MM.1S (cell line): ENCODE results near the gene FCAR.
"Not testable (repeated sequence)": the region's sequence is repeated elsewhere in the genome, so short reads cannot be mapped to it uniquely, and the experiment has no call there.

Source experiments
- DNase-seq: peaks from one replicate; pipeline ENCODE4 v3.0.0-alpha.2; 2015
- H2AFZ ChIP-seq: fragments of 300-600 bp; sonication (generic); 2 replicates; pipeline ENCODE4 v1.6.0; 2016; ENCODE audit warnings: antibody characterized with exemption, low read length
- H3F3A ChIP-seq: fragments of 300-600 bp; sonication (generic); 2 replicates; pipeline ENCODE4 v1.6.1; 2016; ENCODE audit warnings: mild to moderate bottlenecking, antibody characterized with exemption, low read length, moderate library complexity, mixed read lengths; ENCODE audit not compliant: insufficient read depth
- H3K27ac ChIP-seq: fragments of 300-600 bp; sonication (generic); 2 replicates; pipeline ENCODE4 v1.5.1; 2016; ENCODE audit warnings: mild to moderate bottlenecking, low read length
- H3K27me3 ChIP-seq: fragments of 300-600 bp; sonication (generic); replicated peaks from 2 replicates; pipeline ENCODE4 v1.6.0; 2016; ENCODE audit warnings: low read length; ENCODE audit not compliant: insufficient read depth
- H3K36me3 ChIP-seq: fragments of 300-600 bp; sonication (generic); replicated peaks from 2 replicates; pipeline ENCODE4 v1.6.1; 2016; ENCODE audit warnings: mild to moderate bottlenecking, low read length, mixed read lengths; ENCODE audit not compliant: insufficient read depth
- H3K4me1 ChIP-seq: fragments of 300-600 bp; sonication (generic); 2 replicates; pipeline ENCODE4 v1.6.1; 2016; ENCODE audit warnings: low read length, mixed read lengths
- H3K4me2 ChIP-seq: fragments of 300-600 bp; sonication (generic); 2 replicates; pipeline ENCODE4 v1.6.0; 2016; ENCODE audit warnings: low read depth, low read length
- H3K4me3 ChIP-seq: fragments of 300-600 bp; sonication (generic); 2 replicates; pipeline ENCODE4 v1.5.1; 2016; ENCODE audit warnings: low read length, mixed read lengths
- H3K79me2 ChIP-seq: fragments of 300-600 bp; sonication (generic); 2 replicates; pipeline ENCODE4 v1.6.1; 2016; ENCODE audit warnings: mixed run types, low read length, mixed read lengths
- H3K9ac ChIP-seq: fragments of 300-600 bp; sonication (generic); 2 replicates; pipeline ENCODE4 v1.6.1; 2016; ENCODE audit warnings: low read length, mixed read lengths
- H3K9me2 ChIP-seq: fragments of 300-600 bp; sonication (generic); replicated peaks from 2 replicates; pipeline ENCODE4 v1.6.1; 2016; ENCODE audit warnings: mild to moderate bottlenecking, low read length, mixed read lengths; ENCODE audit not compliant: insufficient read depth
- H3K9me3 ChIP-seq: fragments of 300-600 bp; sonication (generic); replicated peaks from 2 replicates; pipeline ENCODE4 v1.6.1; 2016; ENCODE audit warnings: mild to moderate bottlenecking, low read length, mixed read lengths; ENCODE audit not compliant: insufficient read depth
- H4K20me1 ChIP-seq: fragments of 300-600 bp; sonication (generic); 2 replicates; pipeline ENCODE4 v1.6.1; 2016; ENCODE audit warnings: mild to moderate bottlenecking, low read length, moderate library complexity, mixed read lengths; ENCODE audit not compliant: insufficient read depth
- EZH2 ChIP-seq: fragments of 300-600 bp; sonication (generic); optimal IDR thresholded peaks from 2 replicates; pipeline ENCODE3; 2017; ENCODE audit warnings: low read depth, mild to moderate bottlenecking, antibody characterized with exemption, low read length, mixed read lengths

The FCAR gene

GRCh38 chr19:54873990-54874389, at the start of gene FCAR:
FCAR (plus strand) TSS chr19:54874235; CDS start chr19:54874290, 55 bp downstream.
- TF ChIP-seq EZH2 = no peak
- Histone ChIP-seq H3K9me2 (no peaks in the 10 kb centered on the region), H3K27me3 (peaks cover 87% of the 10 kb centered on the region), H4K20me1 (no peaks in the 10 kb centered on the region), H3K4me3 (no peak within 1 kb of the TSS), H3K9ac (no peak within 1 kb of the TSS), H3K9me3 (no peaks in the 10 kb centered on the region), H3F3A (no peaks in the 10 kb centered on the region), H3K4me2 (no peak within 1 kb of the TSS), H2AFZ (no peak within 1 kb of the TSS), H3K79me2 (no peaks in the 10 kb centered on the region), H3K27ac (no peak within 1 kb of the TSS), H3K36me3 (no peaks in the 10 kb centered on the region), H3K4me1 (no peaks in the 10 kb centered on the region)
- DNase-seq = no peak

DNA sequence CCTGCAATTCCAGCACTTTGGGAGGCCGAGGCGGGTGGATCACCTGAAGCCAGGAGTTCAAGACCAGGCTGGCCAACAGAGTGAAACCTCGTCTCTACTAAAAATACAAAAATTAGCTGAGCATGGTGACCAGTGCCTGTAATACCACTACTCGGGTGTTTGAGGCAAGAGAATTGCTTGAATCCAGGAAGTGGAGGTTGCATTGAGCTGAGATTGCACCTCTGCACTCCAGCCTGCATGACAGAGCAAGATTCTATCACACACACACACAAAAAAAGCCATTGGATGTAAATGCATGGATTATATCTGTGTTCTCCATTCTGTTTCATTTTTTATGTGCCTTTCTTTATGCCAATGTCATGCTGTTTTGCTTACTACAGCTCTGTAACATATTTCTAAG, 49.6 kb upstream of the FCAR start:
- H3K9ac ChIP-seq, H3K4me2 ChIP-seq, H3F3A ChIP-seq, H3K4me1 ChIP-seq, H3K27ac ChIP-seq, H3K79me2 ChIP-seq, H3K27me3 ChIP-seq, H2AFZ ChIP-seq, H3K9me2 ChIP-seq, H3K4me3 ChIP-seq, H4K20me1 ChIP-seq, DNase-seq, H3K36me3 ChIP-seq, H3K9me3 ChIP-seq: not testable (repeated sequence)

- H3K27me3 ChIP-seq, H3K36me3 ChIP-seq, H3K4me3 ChIP-seq, DNase-seq, H4K20me1 ChIP-seq, H3K27ac ChIP-seq, H3K9me2 ChIP-seq, H3K4me2 ChIP-seq, H2AFZ ChIP-seq, H3K4me1 ChIP-seq, H3K9ac ChIP-seq, H3K9me3 ChIP-seq, H3K79me2 ChIP-seq, H3F3A ChIP-seq: not testable (repeated sequence)
Measured at GRCh38 chr19:54825326-54825725, 48.7 kb upstream of the FCAR start.

- H3K27ac ChIP-seq, H3K4me2 ChIP-seq, H3K27me3 ChIP-seq, H3K9ac ChIP-seq, H3F3A ChIP-seq, H3K9me3 ChIP-seq, H4K20me1 ChIP-seq, H3K9me2 ChIP-seq, H3K4me3 ChIP-seq, H2AFZ ChIP-seq, H3K36me3 ChIP-seq, DNase-seq, H3K4me1 ChIP-seq, H3K79me2 ChIP-seq: not testable (repeated sequence)
Measured at GRCh38 chr19:54828064-54828463, 46.0 kb upstream of the FCAR start.

DNA sequence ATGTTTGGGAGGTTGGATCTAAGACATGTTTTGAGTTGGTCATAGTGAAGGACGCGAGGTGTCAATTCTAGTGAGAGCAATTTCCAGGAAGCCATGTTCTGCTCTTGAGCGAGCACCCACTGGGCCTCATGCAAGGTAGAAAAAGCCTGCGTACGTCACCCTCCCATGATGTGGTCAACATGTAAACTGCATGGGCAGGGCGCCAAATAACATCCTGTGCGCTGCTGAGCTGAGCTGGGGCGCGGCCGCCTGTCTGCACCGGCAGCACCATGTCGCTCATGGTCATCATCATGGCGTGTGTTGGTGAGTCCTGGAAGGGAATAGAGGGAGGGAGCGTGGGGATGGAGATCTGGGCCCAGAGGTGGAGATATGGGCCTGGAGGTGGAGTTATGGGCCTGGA, 41.5 kb upstream of the FCAR start, which contains the start of gene KIR2DS4:
TSS of gene KIR2DS4 (plus strand) at position 181 of the 400 bp plus-strand sequence.
- H3K4me1 ChIP-seq, DNase-seq, H3K79me2 ChIP-seq, H3K4me3 ChIP-seq, H3K27me3 ChIP-seq, H3K9me3 ChIP-seq, H3K9me2 ChIP-seq, H3K36me3 ChIP-seq, H3F3A ChIP-seq, H4K20me1 ChIP-seq, H2AFZ ChIP-seq, H3K4me2 ChIP-seq, H3K27ac ChIP-seq, H3K9ac ChIP-seq: not testable (repeated sequence)

DNA sequence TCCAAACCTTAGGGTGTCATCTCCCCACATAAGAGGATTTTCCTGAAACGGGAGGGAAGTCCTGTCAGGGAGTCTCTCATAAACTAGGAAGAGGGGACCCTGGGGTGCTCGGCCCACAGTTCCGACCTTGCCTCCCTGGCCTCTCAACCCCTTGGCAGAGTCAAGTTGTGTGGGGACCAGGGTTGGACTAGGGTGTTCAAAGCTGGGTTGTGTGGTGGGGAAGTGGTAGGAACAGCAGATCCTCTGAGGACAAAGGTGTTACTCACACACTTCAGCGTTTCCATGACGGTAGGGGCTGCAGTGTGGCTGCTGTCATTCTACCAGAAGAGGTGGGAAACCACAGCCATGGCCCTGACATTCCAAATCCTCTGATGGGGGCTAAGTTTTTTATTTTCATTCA, 38.9 kb upstream of the FCAR start:
- DNase-seq, H3K4me2 ChIP-seq, H3K9me3 ChIP-seq, H3K27me3 ChIP-seq, H3K9ac ChIP-seq, H4K20me1 ChIP-seq, H2AFZ ChIP-seq, H3K79me2 ChIP-seq, H3K4me3 ChIP-seq, H3K4me1 ChIP-seq, H3K9me2 ChIP-seq, H3K36me3 ChIP-seq, H3F3A ChIP-seq, H3K27ac ChIP-seq: not testable (repeated sequence)

- not testable (repeated sequence) for H3K27ac ChIP-seq, H3K4me3 ChIP-seq, H3K9ac ChIP-seq, H3K9me3 ChIP-seq, H2AFZ ChIP-seq, H3K9me2 ChIP-seq, H3F3A ChIP-seq, H3K27me3 ChIP-seq, H3K36me3 ChIP-seq, DNase-seq, H4K20me1 ChIP-seq, H3K4me2 ChIP-seq, H3K79me2 ChIP-seq, H3K4me1 ChIP-seq
Measured at GRCh38 chr19:54837522-54837921, 36.5 kb upstream of the FCAR start.

DNA sequence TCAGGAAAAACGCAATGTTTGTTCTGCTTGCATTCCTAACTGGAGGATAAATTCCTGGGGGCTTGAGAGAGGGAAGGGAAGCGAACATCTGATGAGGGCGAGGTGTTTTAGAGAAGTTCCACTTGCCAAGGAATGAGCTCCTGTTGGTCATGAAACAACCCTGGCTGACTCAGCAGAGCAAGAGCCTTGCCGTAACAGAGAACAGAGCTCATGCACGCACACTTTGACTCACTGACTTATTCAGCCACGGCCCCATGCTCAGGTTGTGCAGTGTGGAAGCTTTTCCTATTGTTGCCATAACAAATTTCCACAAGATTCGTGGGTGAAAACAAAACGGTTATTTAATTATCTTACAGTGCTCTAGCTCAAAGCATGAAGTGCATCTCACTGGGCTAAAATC, 30.9 kb upstream of the FCAR start:
- H3K4me3 ChIP-seq = not testable (repeated sequence)

More for the DNA sequence above, 30.9 kb upstream of the FCAR start:
- DNase-seq, H3K4me1 ChIP-seq, H3F3A ChIP-seq, H3K9ac ChIP-seq, H3K4me2 ChIP-seq, H3K36me3 ChIP-seq, H2AFZ ChIP-seq, H3K9me3 ChIP-seq, H3K79me2 ChIP-seq, H4K20me1 ChIP-seq, H3K27ac ChIP-seq, H3K9me2 ChIP-seq: not testable (repeated sequence)
- peaks cover 23% of the 10 kb centered on the region for H3K27me3 ChIP-seq
